Measurements from ENCODE around the gene KCNH1. TPM values are rescaled to one million over a fixed set of nuclear protein-coding genes. Genes with fewer than 3 reads are reported as not detected.

KCNH1 gene
- polyA plus RNA-seq, 1 donor = 0.25 TPM

GRCh38 chr1:210691039-210691610 lies 442.8 kb downstream of the KCNH1 start:
- no CpG with 5 or more reads among the region's 6 CpGs for whole genome bisulfite sequencing (ENCODE audit: insufficient coverage, low lambda C conversion rate)
- Histone ChIP-seq H3K4me1 (ENCODE audit: control insufficient read depth, insufficient read depth, low read length) (no peaks in the 10 kb centered on the region), H3K9me3 (ENCODE audit: control insufficient read depth, low read depth, low read length) (no peaks in the 10 kb centered on the region), H3K4me3 (ENCODE audit: low read length) (no peak overlapping the region), H3K36me3 (ENCODE audit: control insufficient read depth, insufficient read depth, low read length) (no peaks in the 10 kb centered on the region), H3K27ac (ENCODE audit: low read length) (no peak overlapping the region), H3K27me3 (ENCODE audit: control insufficient read depth, insufficient read depth, low read length) (no peaks in the 10 kb centered on the region)
- DNase-seq = no peak

- Histone ChIP-seq H3K9me3 (ENCODE audit: control insufficient read depth, low read depth, low read length) (no peaks in the 10 kb centered on the region), H3K27ac (ENCODE audit: low read length) (no peak overlapping the region), H3K4me1 (ENCODE audit: control insufficient read depth, insufficient read depth, low read length) (no peaks in the 10 kb centered on the region), H3K4me3 (ENCODE audit: low read length) (no peak overlapping the region), H3K36me3 (ENCODE audit: control insufficient read depth, insufficient read depth, low read length) (no peaks in the 10 kb centered on the region), H3K27me3 (ENCODE audit: control insufficient read depth, insufficient read depth, low read length) (no peaks in the 10 kb centered on the region)
- no peak for DNase-seq
- no CpG with 5 or more reads among the region's 5 CpGs for WGBS (ENCODE audit: insufficient coverage, low lambda C conversion rate)
Measured at GRCh38 chr1:210690236-210690635, 443.7 kb downstream of the KCNH1 start.

GRCh38 chr1:210689826-210690225 lies 444.1 kb downstream of the KCNH1 start:
- Histone ChIP-seq H3K27ac (ENCODE audit: low read length) (no peak overlapping the region), H3K4me3 (ENCODE audit: low read length) (no peak overlapping the region), H3K4me1 (ENCODE audit: control insufficient read depth, insufficient read depth, low read length) (no peaks in the 10 kb centered on the region), H3K27me3 (ENCODE audit: control insufficient read depth, insufficient read depth, low read length) (no peaks in the 10 kb centered on the region), H3K9me3 (ENCODE audit: control insufficient read depth, low read depth, low read length) (no peaks in the 10 kb centered on the region), H3K36me3 (ENCODE audit: control insufficient read depth, insufficient read depth, low read length) (no peaks in the 10 kb centered on the region)
- WGBS (ENCODE audit: insufficient coverage, low lambda C conversion rate) = no CpG with 5 or more reads among the region's 3 CpGs
- no peak for DNase-seq

DNA sequence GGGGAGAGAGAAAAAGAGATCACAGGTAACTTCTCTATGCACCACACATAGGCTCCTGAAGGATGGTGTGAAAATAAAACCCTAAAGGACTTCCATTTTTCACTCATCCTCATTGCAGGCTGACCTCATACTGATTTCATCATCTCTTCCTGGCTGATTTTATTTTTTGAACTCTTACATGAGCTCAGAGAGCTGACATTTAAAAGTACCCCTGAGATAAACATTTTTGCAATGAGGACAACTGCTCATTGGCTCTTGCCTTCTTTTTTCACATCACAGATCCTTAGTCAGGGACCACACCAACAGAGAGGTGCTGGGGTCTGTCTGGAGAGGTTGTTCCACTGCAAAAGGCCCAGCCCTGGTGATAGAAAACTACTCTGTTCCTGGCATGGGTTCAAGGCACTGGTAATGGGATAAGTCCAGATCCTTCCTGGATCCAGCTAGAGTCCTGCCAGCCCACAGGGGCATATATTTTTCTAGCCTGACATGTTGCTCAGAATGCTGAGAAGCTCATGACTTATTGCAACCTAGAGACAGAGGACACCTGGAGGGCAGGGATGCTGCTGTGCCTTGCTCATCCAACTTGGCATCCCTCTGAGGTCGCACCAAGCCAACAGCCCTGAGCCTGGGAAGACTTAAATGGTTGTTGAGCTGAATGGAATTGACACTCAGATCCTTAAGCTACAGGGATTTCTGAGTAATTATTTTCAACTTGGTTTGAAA lies 445.3 kb downstream of the KCNH1 start:
- no peaks in the 10 kb centered on the region for H3K27me3 ChIP-seq (ENCODE audit: control insufficient read depth, insufficient read depth, low read length)
- H3K27ac ChIP-seq (ENCODE audit: low read length) = no peak overlapping the region
- no peaks in the 10 kb centered on the region for H3K9me3 ChIP-seq (ENCODE audit: control insufficient read depth, low read depth, low read length)
- H3K4me3 ChIP-seq (ENCODE audit: low read length) = no peak overlapping the region
- H3K4me1 ChIP-seq (ENCODE audit: control insufficient read depth, insufficient read depth, low read length) = no peaks in the 10 kb centered on the region
- no CpG with 5 or more reads among the region's 1 CpG for WGBS (ENCODE audit: insufficient coverage, low lambda C conversion rate)
- no peaks in the 10 kb centered on the region for H3K36me3 ChIP-seq (ENCODE audit: control insufficient read depth, insufficient read depth, low read length)
- DNase-seq = no peak

DNA sequence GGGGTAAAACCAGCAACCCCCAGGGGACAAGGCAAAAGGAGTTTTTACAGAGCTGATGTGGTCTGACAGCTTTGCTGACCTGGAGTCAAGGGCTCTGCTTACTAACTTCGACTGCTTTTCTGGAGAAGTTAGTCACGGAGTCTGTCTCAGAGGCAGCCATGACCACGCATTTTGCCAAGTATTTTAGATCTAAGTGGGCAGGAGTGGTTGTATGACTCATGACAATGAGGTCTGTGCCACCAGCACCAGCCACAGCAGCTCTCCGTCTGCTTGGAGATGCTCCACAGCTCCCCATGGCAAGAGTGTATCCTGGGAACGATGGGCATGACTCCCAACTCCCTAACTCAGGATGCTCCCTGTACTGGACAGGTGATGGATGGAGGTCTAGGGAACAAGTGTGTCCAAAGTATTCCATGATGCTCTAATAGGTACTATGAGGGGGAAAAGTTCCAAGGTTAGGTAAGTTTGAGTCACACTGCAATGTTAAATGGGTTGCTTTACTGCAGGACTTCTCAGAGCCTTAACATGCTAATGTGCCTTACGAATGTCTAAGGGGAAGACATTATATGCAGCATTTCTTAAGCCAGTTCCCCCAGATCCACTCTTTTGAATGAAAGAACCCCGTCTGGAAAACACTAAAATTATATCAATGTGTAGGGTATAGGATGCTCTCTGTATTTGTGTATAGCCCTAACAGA lies 446.2 kb downstream of the KCNH1 start:
- H3K4me1 ChIP-seq (ENCODE audit: control insufficient read depth, insufficient read depth, low read length) = no peaks in the 10 kb centered on the region
- no peaks in the 10 kb centered on the region for H3K36me3 ChIP-seq (ENCODE audit: control insufficient read depth, insufficient read depth, low read length)
- no peaks in the 10 kb centered on the region for H3K9me3 ChIP-seq (ENCODE audit: control insufficient read depth, low read depth, low read length)
- DNase-seq = no peak
- whole genome bisulfite sequencing (ENCODE audit: insufficient coverage, low lambda C conversion rate) = no CpG with 5 or more reads among the region's 7 CpGs
- no peak overlapping the region for H3K4me3 ChIP-seq (ENCODE audit: low read length)
- no peak overlapping the region for H3K27ac ChIP-seq (ENCODE audit: low read length)
- H3K27me3 ChIP-seq (ENCODE audit: control insufficient read depth, insufficient read depth, low read length) = no peaks in the 10 kb centered on the region

DNA sequence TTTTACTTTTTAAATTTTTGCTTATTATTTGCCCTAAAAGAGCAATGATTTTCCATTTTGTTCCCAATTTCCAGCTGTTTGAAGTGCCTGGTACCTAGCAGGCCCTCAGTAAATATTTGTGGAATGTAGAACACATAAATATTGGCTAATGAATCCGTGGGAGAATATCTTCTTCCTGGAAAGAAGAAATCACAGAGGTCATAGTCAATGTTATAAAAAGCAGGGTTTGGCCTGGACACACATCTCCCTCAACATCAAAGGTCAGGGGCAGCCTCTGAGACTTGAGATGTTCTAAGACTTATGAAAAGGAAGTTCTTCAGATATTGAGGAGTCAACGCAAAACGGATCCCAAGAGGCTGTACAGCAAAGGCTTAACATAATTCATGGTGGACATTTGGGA lies 447.1 kb downstream of the KCNH1 start:
- no peak for DNase-seq
- Histone ChIP-seq H3K9me3 (ENCODE audit: control insufficient read depth, low read depth, low read length) (no peaks in the 10 kb centered on the region), H3K4me1 (ENCODE audit: control insufficient read depth, insufficient read depth, low read length) (no peaks in the 10 kb centered on the region), H3K27ac (ENCODE audit: low read length) (no peak overlapping the region), H3K4me3 (ENCODE audit: low read length) (no peak overlapping the region), H3K27me3 (ENCODE audit: control insufficient read depth, insufficient read depth, low read length) (no peaks in the 10 kb centered on the region), H3K36me3 (ENCODE audit: control insufficient read depth, insufficient read depth, low read length) (no peaks in the 10 kb centered on the region)
- WGBS (ENCODE audit: insufficient coverage, low lambda C conversion rate) = no CpG with 5 or more reads among the region's 3 CpGs

DNA sequence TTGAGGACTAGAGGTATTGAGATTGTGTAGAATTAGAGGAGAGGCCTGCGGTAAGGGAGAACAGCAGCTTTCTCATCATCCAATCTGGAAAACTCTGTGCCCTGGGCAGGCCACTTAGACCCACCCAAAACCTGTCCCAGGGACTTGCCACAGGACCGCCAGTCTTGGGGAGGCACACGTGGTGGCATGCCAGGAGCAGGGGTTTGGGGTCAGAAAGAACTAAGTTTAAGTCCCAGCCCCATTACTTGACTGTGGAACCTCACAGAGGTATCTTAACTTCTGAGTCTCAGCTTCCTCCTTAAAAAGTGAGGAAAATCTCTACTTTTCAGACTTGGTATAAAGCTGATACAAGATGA lies 448.7 kb downstream of the KCNH1 start:
- no peak for DNase-seq
- H3K9me3 ChIP-seq (ENCODE audit: control insufficient read depth, low read depth, low read length) = no peaks in the 10 kb centered on the region
- no peak overlapping the region for H3K27ac ChIP-seq (ENCODE audit: low read length)
- no CpG with 5 or more reads among the region's 3 CpGs for WGBS (ENCODE audit: insufficient coverage, low lambda C conversion rate)
- no peaks in the 10 kb centered on the region for H3K27me3 ChIP-seq (ENCODE audit: control insufficient read depth, insufficient read depth, low read length)
- no peaks in the 10 kb centered on the region for H3K4me1 ChIP-seq (ENCODE audit: control insufficient read depth, insufficient read depth, low read length)
- H3K36me3 ChIP-seq (ENCODE audit: control insufficient read depth, insufficient read depth, low read length) = no peaks in the 10 kb centered on the region
- no peak overlapping the region for H3K4me3 ChIP-seq (ENCODE audit: low read length)

DNA sequence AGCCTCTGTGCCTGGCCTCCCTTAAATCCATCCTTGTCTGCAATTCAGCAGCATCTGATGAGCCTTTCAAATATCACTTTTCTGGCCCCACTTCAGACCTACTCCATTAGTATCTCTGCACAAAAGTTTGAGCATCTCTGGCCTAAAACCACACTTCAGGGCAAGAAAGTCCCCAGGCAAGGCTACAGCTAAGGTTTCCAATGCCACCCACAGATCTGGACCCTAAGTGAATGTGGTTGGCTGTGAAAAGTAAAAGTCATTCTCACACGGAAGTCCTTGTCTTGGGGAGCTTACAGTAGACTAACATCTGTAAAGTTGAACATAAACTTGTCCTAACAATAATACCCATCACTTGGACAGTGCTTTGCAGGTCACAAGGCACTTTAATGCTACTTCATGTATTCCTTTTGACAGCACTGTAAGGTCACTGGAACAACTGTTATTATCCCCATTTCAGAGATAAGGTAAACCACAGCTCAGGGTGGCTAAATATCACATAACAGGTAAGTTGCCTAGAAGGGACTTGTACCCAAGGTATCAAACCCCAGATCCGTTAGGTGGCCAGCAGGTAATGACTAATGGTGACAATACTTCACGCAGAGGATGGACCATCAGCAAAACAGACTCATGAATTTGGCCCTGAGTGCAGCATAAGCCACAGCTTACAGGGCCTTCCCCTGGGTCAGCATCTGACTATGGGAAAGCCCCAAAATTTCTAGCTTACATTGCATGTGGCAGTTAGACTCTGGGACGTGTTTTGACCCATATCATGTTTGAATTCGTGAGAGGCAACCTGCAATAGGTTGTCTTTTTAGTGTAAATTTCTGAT lies 449.3 kb downstream of the KCNH1 start:
- Histone ChIP-seq H3K9me3 (ENCODE audit: control insufficient read depth, low read depth, low read length) (no peaks in the 10 kb centered on the region), H3K4me3 (ENCODE audit: low read length) (no peak overlapping the region), H3K36me3 (ENCODE audit: control insufficient read depth, insufficient read depth, low read length) (no peaks in the 10 kb centered on the region), H3K4me1 (ENCODE audit: control insufficient read depth, insufficient read depth, low read length) (no peaks in the 10 kb centered on the region), H3K27ac (ENCODE audit: low read length) (no peak overlapping the region), H3K27me3 (ENCODE audit: control insufficient read depth, insufficient read depth, low read length) (no peaks in the 10 kb centered on the region)
- no CpG with 5 or more reads among the region's 5 CpGs for WGBS (ENCODE audit: insufficient coverage, low lambda C conversion rate)
- no peak for DNase-seq

GRCh38 chr1:210683403-210684047 lies 450.4 kb downstream of the KCNH1 start:
- DNase-seq = no peak
- H3K9me3 ChIP-seq (ENCODE audit: control insufficient read depth, low read depth, low read length) = no peaks in the 10 kb centered on the region
- H3K27ac ChIP-seq (ENCODE audit: low read length) = no peak overlapping the region
- H3K4me1 ChIP-seq (ENCODE audit: control insufficient read depth, insufficient read depth, low read length) = no peaks in the 10 kb centered on the region
- 97% methylated on average over 5 of the region's 33 CpGs for WGBS (ENCODE audit: insufficient coverage, low lambda C conversion rate)
- H3K4me3 ChIP-seq (ENCODE audit: low read length) = no peak overlapping the region
- no peaks in the 10 kb centered on the region for H3K27me3 ChIP-seq (ENCODE audit: control insufficient read depth, insufficient read depth, low read length)
- no peaks in the 10 kb centered on the region for H3K36me3 ChIP-seq (ENCODE audit: control insufficient read depth, insufficient read depth, low read length)

DNA sequence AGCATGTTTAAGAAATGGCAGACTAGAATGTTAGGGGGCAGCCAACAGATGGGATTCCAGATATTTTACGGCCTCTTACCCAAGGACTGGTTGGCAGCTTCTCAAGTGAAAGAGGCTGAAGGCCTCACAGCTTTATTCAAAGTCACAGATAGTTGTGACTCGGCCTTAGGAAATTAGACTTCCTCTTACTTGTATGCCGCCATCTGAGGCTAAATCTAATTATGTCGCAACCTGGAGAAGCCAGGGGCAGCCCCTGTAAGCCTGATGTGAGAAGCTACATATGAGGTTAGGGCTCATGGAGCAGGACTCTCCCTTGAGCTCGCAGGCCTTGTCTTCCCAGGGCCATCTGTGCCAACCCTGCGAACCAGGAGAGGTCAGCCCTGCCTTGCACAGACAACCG lies 452.8 kb downstream of the KCNH1 start:
- H3K4me3 ChIP-seq (ENCODE audit: low read length) = no peak overlapping the region
- no peaks in the 10 kb centered on the region for H3K4me1 ChIP-seq (ENCODE audit: control insufficient read depth, insufficient read depth, low read length)
- no peak overlapping the region for H3K27ac ChIP-seq (ENCODE audit: low read length)
- WGBS (ENCODE audit: insufficient coverage, low lambda C conversion rate) = no CpG with 5 or more reads among the region's 7 CpGs
- no peaks in the 10 kb centered on the region for H3K27me3 ChIP-seq (ENCODE audit: control insufficient read depth, insufficient read depth, low read length)
- H3K36me3 ChIP-seq (ENCODE audit: control insufficient read depth, insufficient read depth, low read length) = no peaks in the 10 kb centered on the region
- no peak for DNase-seq
- H3K9me3 ChIP-seq (ENCODE audit: control insufficient read depth, low read depth, low read length) = no peaks in the 10 kb centered on the region

Measured in large intestine (tissue), 3 donors.